ENCODE results near the gene EML6.

The EML6 gene

DNA sequence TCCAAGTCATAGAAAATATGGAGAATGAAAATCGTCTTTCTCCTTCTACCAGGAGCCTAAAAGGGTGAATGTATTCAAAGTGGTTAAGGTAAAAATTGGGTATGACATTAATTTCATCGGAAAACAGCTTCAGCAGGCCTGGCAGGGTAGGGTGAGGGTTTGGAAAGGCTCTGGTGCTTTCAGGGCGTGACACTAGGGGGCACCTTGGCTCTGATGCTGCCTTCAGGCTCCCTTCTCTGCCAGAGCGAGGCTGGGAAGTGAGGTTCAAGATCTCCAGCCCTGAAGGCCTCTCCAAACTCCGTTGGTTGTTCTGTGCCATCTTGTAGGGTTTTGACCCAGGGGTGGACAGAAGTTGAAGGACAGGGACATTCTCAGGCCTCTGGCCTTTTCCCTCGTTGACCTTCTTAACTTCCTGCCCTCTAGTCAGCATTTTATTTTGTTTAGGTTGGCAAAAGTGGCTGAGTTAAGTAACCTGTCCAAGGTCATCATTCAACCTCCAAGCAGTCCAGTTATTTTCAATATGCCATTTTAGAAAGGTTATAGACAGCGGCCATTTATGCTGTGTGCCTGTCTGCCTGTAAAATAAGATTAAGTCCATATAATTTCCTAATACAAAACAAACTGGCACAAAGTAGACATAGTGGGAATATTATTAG is 40.3 kb downstream of the EML6 start:
- H3K36me3 ChIP-seq (ENCODE audit: control insufficient read depth, low read depth, low read length) = no peaks in the 10 kb centered on the region
- H3K27me3 ChIP-seq (ENCODE audit: control insufficient read depth, insufficient read depth, low read length) = no peaks in the 10 kb centered on the region
- no peaks in the 10 kb centered on the region for H3K4me1 ChIP-seq (ENCODE audit: control insufficient read depth, low read depth, low read length)
- H3K9me3 ChIP-seq (ENCODE audit: control insufficient read depth, low read depth, low read length) = no peaks in the 10 kb centered on the region
- no peak overlapping the region for H3K9ac ChIP-seq (ENCODE audit: low read length)
- no peak overlapping the region for H3K4me3 ChIP-seq (ENCODE audit: low read length)
- H3K27ac ChIP-seq (ENCODE audit: low read length) = no peak overlapping the region

DNA sequence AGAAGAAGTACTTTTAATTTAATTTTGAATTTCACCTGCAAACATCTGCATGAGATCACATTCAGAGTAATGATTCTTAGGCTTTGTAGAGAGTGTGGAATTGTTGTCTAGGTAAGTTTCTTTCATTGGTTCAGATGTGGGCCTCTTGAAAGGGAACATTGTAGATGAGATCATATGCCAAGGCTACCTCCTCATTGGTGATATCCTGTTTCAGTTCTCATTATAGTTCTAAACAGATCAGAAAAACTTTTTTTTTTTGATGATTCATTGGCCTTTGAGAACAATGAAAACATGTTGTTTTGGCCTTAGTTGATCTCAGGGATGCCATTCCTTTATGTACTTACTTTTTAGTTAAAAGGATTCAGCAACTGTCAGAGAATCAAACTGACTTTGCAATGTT is 44.5 kb downstream of the EML6 start:
- H3K9ac ChIP-seq (ENCODE audit: low read length) = no peak overlapping the region
- no peaks in the 10 kb centered on the region for H3K27me3 ChIP-seq (ENCODE audit: control insufficient read depth, insufficient read depth, low read length)
- H3K4me1 ChIP-seq (ENCODE audit: control insufficient read depth, low read depth, low read length) = no peaks in the 10 kb centered on the region
- H3K9me3 ChIP-seq (ENCODE audit: control insufficient read depth, low read depth, low read length) = no peaks in the 10 kb centered on the region
- H3K36me3 ChIP-seq (ENCODE audit: control insufficient read depth, low read depth, low read length) = no peaks in the 10 kb centered on the region
- H3K27ac ChIP-seq (ENCODE audit: low read length) = no peak overlapping the region
- H3K4me3 ChIP-seq (ENCODE audit: low read length) = no peak overlapping the region

DNA sequence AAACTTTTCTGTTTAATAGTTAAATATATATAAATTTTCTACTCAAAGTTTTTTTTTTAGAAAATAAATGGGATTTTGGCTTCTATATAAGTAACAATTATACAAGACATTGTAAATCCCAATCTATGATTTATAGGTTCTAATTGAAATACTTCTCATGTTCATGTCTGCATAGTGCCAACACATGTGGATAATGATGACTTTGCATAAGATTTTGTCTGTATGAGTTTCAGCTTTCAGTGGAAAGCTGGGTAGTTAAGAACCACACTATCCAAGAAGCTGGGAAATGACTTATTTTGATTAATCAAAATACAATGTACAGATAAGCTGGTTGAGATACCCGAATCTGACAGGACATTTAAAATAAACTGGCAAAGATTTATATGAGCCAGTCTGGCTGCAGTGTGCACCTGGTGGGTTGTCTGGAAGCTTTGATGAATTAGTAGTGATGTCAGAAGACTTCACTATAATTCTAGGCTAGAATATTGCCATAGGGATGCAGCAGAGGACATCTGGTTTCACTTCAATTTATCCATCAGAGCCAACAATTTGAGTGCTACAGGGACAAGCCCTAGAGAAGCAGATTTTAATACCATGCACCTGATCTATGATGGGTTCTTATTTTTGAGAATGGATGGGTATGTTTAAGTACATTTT is 45.4 kb downstream of the EML6 start:
- H3K27ac ChIP-seq (ENCODE audit: low read length) = no peak overlapping the region
- H3K4me1 ChIP-seq (ENCODE audit: control insufficient read depth, low read depth, low read length) = no peaks in the 10 kb centered on the region
- H3K9ac ChIP-seq (ENCODE audit: low read length) = no peak overlapping the region
- no peaks in the 10 kb centered on the region for H3K9me3 ChIP-seq (ENCODE audit: control insufficient read depth, low read depth, low read length)
- no peaks in the 10 kb centered on the region for H3K36me3 ChIP-seq (ENCODE audit: control insufficient read depth, low read depth, low read length)
- H3K27me3 ChIP-seq (ENCODE audit: control insufficient read depth, insufficient read depth, low read length) = no peaks in the 10 kb centered on the region
- no peak overlapping the region for H3K4me3 ChIP-seq (ENCODE audit: low read length)

DNA sequence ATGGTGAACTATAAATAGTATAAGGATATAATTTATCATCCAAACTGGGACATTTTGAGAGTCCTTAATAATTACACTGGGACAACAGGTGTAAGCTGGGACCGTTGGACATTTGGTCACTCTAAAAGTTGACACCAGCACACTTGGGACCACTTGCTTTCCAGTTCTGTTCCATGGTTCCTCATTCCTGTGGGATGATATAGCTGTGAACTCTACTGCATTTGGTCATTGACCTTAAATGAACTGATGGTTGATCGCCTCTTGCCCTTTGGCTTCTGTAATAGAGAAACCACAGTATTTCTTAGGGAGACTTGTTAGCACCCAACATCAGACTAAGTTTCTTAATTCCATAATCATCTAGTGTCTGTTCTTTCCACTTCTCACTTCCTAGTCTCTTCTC is 46.7 kb downstream of the EML6 start:
- Histone ChIP-seq H3K27me3 (ENCODE audit: control insufficient read depth, insufficient read depth, low read length) (no peaks in the 10 kb centered on the region), H3K9me3 (ENCODE audit: control insufficient read depth, low read depth, low read length) (no peaks in the 10 kb centered on the region), H3K4me1 (ENCODE audit: control insufficient read depth, low read depth, low read length) (no peaks in the 10 kb centered on the region), H3K27ac (ENCODE audit: low read length) (no peak overlapping the region), H3K9ac (ENCODE audit: low read length) (no peak overlapping the region), H3K4me3 (ENCODE audit: low read length) (no peak overlapping the region), H3K36me3 (ENCODE audit: control insufficient read depth, low read depth, low read length) (no peaks in the 10 kb centered on the region)

DNA sequence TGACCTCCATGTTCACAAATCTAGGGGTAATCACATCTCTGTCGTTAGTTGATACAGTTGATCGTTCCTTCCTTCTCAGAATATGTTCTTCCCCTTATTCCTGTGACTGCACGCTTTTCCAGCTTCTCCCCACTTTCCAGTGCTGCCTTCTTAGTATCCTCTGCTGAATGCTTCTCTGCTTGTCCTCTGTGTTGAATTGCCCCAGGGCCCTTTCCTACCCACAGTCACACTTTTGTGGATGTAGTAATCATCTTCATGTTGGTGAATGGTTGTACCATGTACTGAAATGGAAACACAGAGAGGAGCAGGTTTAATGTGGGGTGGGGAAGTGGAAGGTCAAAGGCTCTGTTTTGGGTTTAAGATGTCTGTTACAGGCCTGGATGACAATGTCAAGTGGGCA is 47.2 kb downstream of the EML6 start:
- no peak overlapping the region for H3K9ac ChIP-seq (ENCODE audit: low read length)
- no peaks in the 10 kb centered on the region for H3K27me3 ChIP-seq (ENCODE audit: control insufficient read depth, insufficient read depth, low read length)
- no peaks in the 10 kb centered on the region for H3K9me3 ChIP-seq (ENCODE audit: control insufficient read depth, low read depth, low read length)
- H3K27ac ChIP-seq (ENCODE audit: low read length) = no peak overlapping the region
- no peak overlapping the region for H3K4me3 ChIP-seq (ENCODE audit: low read length)
- no peaks in the 10 kb centered on the region for H3K4me1 ChIP-seq (ENCODE audit: control insufficient read depth, low read depth, low read length)
- no peaks in the 10 kb centered on the region for H3K36me3 ChIP-seq (ENCODE audit: control insufficient read depth, low read depth, low read length)

DNA sequence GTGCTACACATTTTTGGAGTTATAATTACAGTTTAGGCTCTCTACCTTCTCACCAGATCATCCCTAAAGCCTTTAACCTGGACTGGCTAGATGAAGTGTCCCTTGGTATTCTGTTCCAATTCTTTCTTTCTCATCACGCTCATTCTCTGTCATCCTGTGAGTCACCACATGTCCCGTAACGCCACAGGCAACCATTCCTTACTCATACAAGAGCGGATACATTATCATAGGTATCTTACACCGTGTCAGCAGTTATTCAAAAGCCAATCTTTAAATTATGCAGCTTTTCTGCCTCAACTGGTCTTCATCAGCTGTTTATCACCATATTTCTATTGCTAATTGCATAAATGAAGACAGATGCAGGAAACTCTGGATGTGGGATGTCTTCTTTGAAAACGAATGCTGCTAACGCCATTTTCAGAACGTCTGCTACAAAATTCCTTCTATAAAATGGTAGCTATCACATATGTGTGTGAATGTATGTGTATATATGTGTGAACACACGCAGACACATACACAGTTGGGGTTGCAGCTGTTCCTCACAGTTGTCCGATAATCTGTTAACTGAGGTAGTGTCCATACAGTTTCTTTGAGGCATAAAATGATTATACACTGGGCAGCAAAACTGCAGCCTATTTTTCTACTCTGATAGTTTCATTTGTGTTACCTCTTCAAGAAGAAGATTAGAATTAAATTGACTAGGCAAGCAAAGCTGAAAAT is 47.9 kb downstream of the EML6 start:
- Histone ChIP-seq H3K9ac (ENCODE audit: low read length) (no peak overlapping the region), H3K4me1 (ENCODE audit: control insufficient read depth, low read depth, low read length) (no peaks in the 10 kb centered on the region), H3K36me3 (ENCODE audit: control insufficient read depth, low read depth, low read length) (no peaks in the 10 kb centered on the region), H3K27me3 (ENCODE audit: control insufficient read depth, insufficient read depth, low read length) (no peaks in the 10 kb centered on the region), H3K9me3 (ENCODE audit: control insufficient read depth, low read depth, low read length) (no peaks in the 10 kb centered on the region), H3K27ac (ENCODE audit: low read length) (no peak overlapping the region), H3K4me3 (ENCODE audit: low read length) (no peak overlapping the region)

DNA sequence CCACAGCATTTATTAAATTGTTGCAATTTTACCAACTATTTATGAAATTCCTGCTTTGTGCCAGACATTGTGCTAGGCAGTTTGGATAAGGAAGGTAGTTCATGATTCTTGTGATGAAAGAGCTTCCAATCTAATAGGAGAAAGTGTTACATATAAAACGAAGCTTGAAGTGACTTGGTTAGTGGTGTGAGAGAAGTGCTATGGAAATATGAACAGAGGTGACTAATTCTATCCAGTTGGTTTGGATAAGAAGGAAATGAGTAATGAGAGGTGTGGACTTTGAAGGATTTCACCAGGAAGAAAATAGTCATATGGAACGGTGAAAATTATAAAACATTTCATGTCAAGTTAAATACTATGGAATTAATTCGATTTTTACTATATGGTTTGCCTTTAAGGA is 48.6 kb downstream of the EML6 start:
- H3K27me3 ChIP-seq (ENCODE audit: control insufficient read depth, insufficient read depth, low read length) = no peaks in the 10 kb centered on the region
- H3K4me3 ChIP-seq (ENCODE audit: low read length) = no peak overlapping the region
- H3K9me3 ChIP-seq (ENCODE audit: control insufficient read depth, low read depth, low read length) = no peaks in the 10 kb centered on the region
- no peaks in the 10 kb centered on the region for H3K36me3 ChIP-seq (ENCODE audit: control insufficient read depth, low read depth, low read length)
- no peak overlapping the region for H3K9ac ChIP-seq (ENCODE audit: low read length)
- no peak overlapping the region for H3K27ac ChIP-seq (ENCODE audit: low read length)
- H3K4me1 ChIP-seq (ENCODE audit: control insufficient read depth, low read depth, low read length) = no peaks in the 10 kb centered on the region

DNA sequence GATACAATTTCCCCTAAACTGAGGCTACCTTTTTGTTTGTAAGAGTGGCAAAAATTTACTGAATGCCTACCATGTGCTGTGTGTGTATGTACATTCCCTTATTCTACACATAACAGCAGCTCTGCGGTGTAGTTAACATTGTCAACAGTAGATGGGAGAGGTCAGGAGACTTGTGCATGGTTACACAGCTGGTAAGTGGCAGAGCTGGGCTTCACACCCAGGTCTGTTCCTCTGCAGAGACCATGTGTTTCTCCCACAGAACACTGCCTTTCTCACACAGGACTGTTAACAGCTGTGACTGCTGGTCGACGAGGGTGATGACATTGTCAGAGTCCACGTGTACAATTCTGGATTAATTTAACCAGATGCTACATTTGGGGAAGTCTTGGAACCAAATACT is 49.1 kb downstream of the EML6 start:
- H3K27ac ChIP-seq (ENCODE audit: low read length) = no peak overlapping the region
- H3K27me3 ChIP-seq (ENCODE audit: control insufficient read depth, insufficient read depth, low read length) = no peaks in the 10 kb centered on the region
- H3K4me3 ChIP-seq (ENCODE audit: low read length) = no peak overlapping the region
- H3K9ac ChIP-seq (ENCODE audit: low read length) = no peak overlapping the region
- no peaks in the 10 kb centered on the region for H3K36me3 ChIP-seq (ENCODE audit: control insufficient read depth, low read depth, low read length)
- no peaks in the 10 kb centered on the region for H3K4me1 ChIP-seq (ENCODE audit: control insufficient read depth, low read depth, low read length)
- no peaks in the 10 kb centered on the region for H3K9me3 ChIP-seq (ENCODE audit: control insufficient read depth, low read depth, low read length)

DNA sequence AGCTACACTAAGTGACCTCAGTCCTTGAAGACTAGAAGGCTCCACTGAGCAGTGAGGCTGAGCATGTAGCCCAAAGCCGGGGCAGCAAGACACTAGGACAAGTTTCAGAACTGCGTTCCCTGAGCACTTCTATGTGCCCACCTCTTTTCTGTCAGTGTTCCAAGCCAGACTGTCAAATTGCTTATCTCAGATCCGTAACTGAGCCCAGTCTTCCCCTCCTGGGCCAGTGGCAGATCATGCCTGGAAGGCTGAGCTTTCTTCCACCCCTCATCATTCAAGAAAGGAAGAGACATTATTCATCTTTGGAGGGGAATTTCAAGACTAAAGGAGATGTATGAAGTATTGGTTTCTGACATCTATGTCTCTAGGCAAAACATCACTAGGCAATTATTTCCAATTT is 49.8 kb downstream of the EML6 start:
- no peak overlapping the region for H3K27ac ChIP-seq (ENCODE audit: low read length)
- H3K4me3 ChIP-seq (ENCODE audit: low read length) = no peak overlapping the region
- H3K4me1 ChIP-seq (ENCODE audit: control insufficient read depth, low read depth, low read length) = no peaks in the 10 kb centered on the region
- no peaks in the 10 kb centered on the region for H3K9me3 ChIP-seq (ENCODE audit: control insufficient read depth, low read depth, low read length)
- no peak overlapping the region for H3K9ac ChIP-seq (ENCODE audit: low read length)
- no peaks in the 10 kb centered on the region for H3K36me3 ChIP-seq (ENCODE audit: control insufficient read depth, low read depth, low read length)
- no peaks in the 10 kb centered on the region for H3K27me3 ChIP-seq (ENCODE audit: control insufficient read depth, insufficient read depth, low read length)

DNA sequence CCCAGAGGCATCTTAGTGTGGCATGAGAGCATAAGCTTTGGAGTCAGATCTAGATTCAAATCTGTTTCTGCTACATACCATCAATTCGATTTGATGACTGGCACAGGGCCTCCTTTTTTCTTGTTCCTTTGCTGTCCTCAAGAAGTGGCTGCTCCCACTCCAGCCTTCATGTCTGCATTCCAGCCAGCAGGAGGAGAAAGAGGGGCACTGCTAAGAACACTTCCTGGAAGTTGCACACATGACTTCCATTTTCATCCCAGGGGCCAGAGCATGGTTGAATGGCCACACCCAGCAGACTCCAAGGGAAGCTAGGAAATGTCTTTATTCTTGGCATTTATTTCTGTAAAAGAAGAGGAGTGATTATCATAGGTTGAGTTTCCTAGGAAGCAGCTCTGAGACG is 50.4 kb downstream of the EML6 start:
- Histone ChIP-seq H3K27me3 (ENCODE audit: control insufficient read depth, insufficient read depth, low read length) (no peaks in the 10 kb centered on the region), H3K9ac (ENCODE audit: low read length) (no peak overlapping the region), H3K9me3 (ENCODE audit: control insufficient read depth, low read depth, low read length) (no peaks in the 10 kb centered on the region), H3K4me3 (ENCODE audit: low read length) (no peak overlapping the region), H3K4me1 (ENCODE audit: control insufficient read depth, low read depth, low read length) (no peaks in the 10 kb centered on the region), H3K36me3 (ENCODE audit: control insufficient read depth, low read depth, low read length) (no peaks in the 10 kb centered on the region), H3K27ac (ENCODE audit: low read length) (no peak overlapping the region)

DNA sequence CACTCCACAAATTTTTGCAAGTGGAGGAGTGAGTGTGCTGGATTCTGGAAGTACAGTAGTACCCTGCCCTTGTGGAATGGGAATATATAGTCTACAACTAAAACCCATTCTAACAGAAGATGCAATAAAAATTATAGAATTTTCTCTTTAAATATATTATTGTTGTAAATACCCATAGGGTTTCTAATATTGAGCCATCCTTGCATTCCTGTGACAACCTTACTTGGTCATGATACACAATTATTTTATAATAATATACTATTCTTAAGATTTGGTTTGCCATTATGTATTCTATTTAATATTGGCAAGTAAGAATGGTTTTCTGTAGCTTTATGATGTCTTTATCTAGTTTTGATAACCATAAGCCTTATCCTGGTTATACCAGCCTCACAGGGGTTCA is 52.2 kb downstream of the EML6 start:
- H3K27ac ChIP-seq (ENCODE audit: low read length) = no peak overlapping the region
- H3K9ac ChIP-seq (ENCODE audit: low read length) = no peak overlapping the region
- H3K36me3 ChIP-seq (ENCODE audit: control insufficient read depth, low read depth, low read length) = no peaks in the 10 kb centered on the region
- no peaks in the 10 kb centered on the region for H3K9me3 ChIP-seq (ENCODE audit: control insufficient read depth, low read depth, low read length)
- H3K27me3 ChIP-seq (ENCODE audit: control insufficient read depth, insufficient read depth, low read length) = no peaks in the 10 kb centered on the region
- no peaks in the 10 kb centered on the region for H3K4me1 ChIP-seq (ENCODE audit: control insufficient read depth, low read depth, low read length)
- H3K4me3 ChIP-seq (ENCODE audit: low read length) = no peak overlapping the region

DNA sequence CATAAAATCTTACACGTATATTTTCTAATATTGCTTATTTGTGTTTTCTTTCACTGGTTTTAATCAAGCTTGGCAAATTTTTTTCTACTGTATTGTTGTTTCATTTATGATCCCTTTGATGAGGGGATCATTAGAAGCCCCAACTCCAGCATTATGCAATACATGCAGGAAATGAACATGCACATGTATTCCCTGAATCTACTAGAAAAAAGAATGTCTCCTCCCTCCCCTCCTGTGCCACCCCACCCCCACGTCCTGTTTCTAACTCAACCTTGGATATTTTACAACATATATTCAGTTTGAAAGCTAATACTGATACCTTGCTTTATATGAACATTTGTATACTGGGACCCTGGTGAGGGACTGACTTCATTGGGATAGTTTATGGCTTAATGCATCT is 53.0 kb downstream of the EML6 start:
- Histone ChIP-seq H3K36me3 (ENCODE audit: control insufficient read depth, low read depth, low read length) (no peaks in the 10 kb centered on the region), H3K9me3 (ENCODE audit: control insufficient read depth, low read depth, low read length) (no peaks in the 10 kb centered on the region), H3K27me3 (ENCODE audit: control insufficient read depth, insufficient read depth, low read length) (no peaks in the 10 kb centered on the region), H3K4me1 (ENCODE audit: control insufficient read depth, low read depth, low read length) (no peaks in the 10 kb centered on the region), H3K27ac (ENCODE audit: low read length) (no peak overlapping the region), H3K9ac (ENCODE audit: low read length) (no peak overlapping the region), H3K4me3 (ENCODE audit: low read length) (no peak overlapping the region)

All from iPS-18a (cell line).